Mesenchymal stem cell (in vitro differentiated cells and primary cell): ENCODE data around the gene TNNI2.

Experiments used
- DNase-seq: peaks from one replicate; pipeline ENCODE4 v3.0.0-alpha.2; 2013
- H2AFZ ChIP-seq: one replicate; pipeline ENCODE4 v1.6.1; 2013; ENCODE audit warnings: low read depth, mild to moderate bottlenecking, control low read depth, inconsistent platforms, low read length, moderate library complexity
- H2AK5ac ChIP-seq: 2 replicates; pipeline ENCODE4 v1.6.1; 2013; ENCODE audit warnings: low read length, moderate library complexity, mild to moderate bottlenecking, inconsistent platforms; ENCODE audit not compliant: severe bottlenecking
- H2BK120ac ChIP-seq: one replicate; pipeline ENCODE4 v1.6.1; 2013; ENCODE audit warnings: low read depth, mild to moderate bottlenecking, inconsistent platforms, low read length, moderate library complexity
- H2BK12ac ChIP-seq, 2 experiments: one replicate each; pipeline ENCODE4 v1.6.1; 2013; ENCODE audit warnings: inconsistent platforms in 2 of 2, low read length in 2 of 2, mild to moderate bottlenecking in 2 of 2, moderate library complexity in 2 of 2, control low read depth in 1 of 2
- H2BK15ac ChIP-seq: one replicate; pipeline ENCODE4 v1.6.1; 2013; ENCODE audit warnings: mild to moderate bottlenecking, low read depth, inconsistent platforms; ENCODE audit not compliant: poor library complexity, severe bottlenecking
- H2BK5ac ChIP-seq: 2 replicates; pipeline ENCODE4 v1.6.1; 2013; ENCODE audit warnings: low read depth, mild to moderate bottlenecking, low read length, control low read depth, inconsistent platforms; ENCODE audit not compliant: poor library complexity, severe bottlenecking
- H3K14ac ChIP-seq, 2 experiments: one replicate each; pipeline ENCODE4 v1.6.1; 2013; ENCODE audit warnings: inconsistent platforms in 2 of 2, low read length in 2 of 2, control low read depth in 1 of 2, mild to moderate bottlenecking in 1 of 2, moderate library complexity in 1 of 2
- H3K18ac ChIP-seq, 2 experiments: one replicate each; pipeline ENCODE4 v1.6.1; 2013; ENCODE audit warnings: inconsistent platforms in 2 of 2, low read length in 2 of 2, control low read depth in 1 of 2, low read depth in 1 of 2, mild to moderate bottlenecking in 1 of 2
- H3K23ac ChIP-seq, 2 experiments: one replicate each; pipeline ENCODE4 v1.6.1; 2013; ENCODE audit warnings: inconsistent platforms in 2 of 2, low read length in 2 of 2, mild to moderate bottlenecking in 2 of 2, moderate library complexity in 2 of 2, control low read depth in 1 of 2
- H3K27ac ChIP-seq: 2 replicates; pipeline ENCODE4 v1.5.1; 2013; ENCODE audit warnings: mild to moderate bottlenecking, moderate library complexity, low read length, control low read depth, inconsistent platforms; ENCODE audit not compliant: poor library complexity, severe bottlenecking
- H3K27me3 ChIP-seq, 2 experiments: 2 replicates each; pipeline versions ENCODE4 v1.6.1 to v1.7.0; 2013; ENCODE audit warnings: low read length in 2 of 2, mild to moderate bottlenecking in 2 of 2, moderate library complexity in 2 of 2, control low read depth in 1 of 2, inconsistent platforms in 1 of 2; ENCODE audit not compliant: control insufficient read depth in 1 of 2, insufficient read depth in 1 of 2
- H3K36me3 ChIP-seq, 2 experiments: 2 replicates each; pipeline versions ENCODE4 v1.6.1 to v1.7.0; 2013; ENCODE audit warnings: low read length in 2 of 2, control low read depth in 1 of 2, inconsistent platforms in 1 of 2, low read depth in 1 of 2, mild to moderate bottlenecking in 1 of 2; ENCODE audit not compliant: insufficient read depth in 2 of 2, control insufficient read depth in 1 of 2
- H3K4ac ChIP-seq, 2 experiments: one replicate each; pipeline ENCODE4 v1.6.1; 2013; ENCODE audit warnings: inconsistent platforms in 2 of 2, low read length in 2 of 2, mild to moderate bottlenecking in 2 of 2, moderate library complexity in 2 of 2, control low read depth in 1 of 2, low read depth in 1 of 2
- H3K4me1 ChIP-seq: 2 replicates; pipeline ENCODE4 v1.6.1; 2013; ENCODE audit warnings: low read depth, low read length, control low read depth; ENCODE audit not compliant: control insufficient read depth, insufficient read depth
- H3K4me2 ChIP-seq: 2 replicates; pipeline ENCODE4 v1.6.1; 2013; ENCODE audit warnings: low read length, mild to moderate bottlenecking, inconsistent platforms; ENCODE audit not compliant: poor library complexity, severe bottlenecking
- H3K4me3 ChIP-seq, 2 experiments: 2 replicates each; pipeline versions ENCODE4 v1.5.1 to v1.7.0; 2013; ENCODE audit warnings: low read length in 2 of 2, mild to moderate bottlenecking in 2 of 2, control low read depth in 1 of 2, low read depth in 1 of 2; ENCODE audit not compliant: insufficient read depth in 1 of 2
- H3K79me1 ChIP-seq: replicated peaks from 2 replicates; pipeline ENCODE4 v1.6.1; 2013; ENCODE audit warnings: mild to moderate bottlenecking, control low read depth, low read length, inconsistent platforms; ENCODE audit not compliant: poor library complexity, severe bottlenecking
- H3K9ac ChIP-seq: 2 replicates; pipeline ENCODE4 v1.7.0; 2013; ENCODE audit warnings: mild to moderate bottlenecking, low read length, moderate library complexity
- H3K9me3 ChIP-seq: 2 replicates; pipeline ENCODE4 v1.7.0; 2013; ENCODE audit warnings: mild to moderate bottlenecking, low read length; ENCODE audit not compliant: control insufficient read depth
- H4K8ac ChIP-seq: one replicate; pipeline ENCODE4 v1.6.1; 2013; ENCODE audit warnings: inconsistent platforms, mild to moderate bottlenecking, low read length, moderate library complexity
- H4K91ac ChIP-seq: one replicate; pipeline ENCODE4 v1.6.1; 2013; ENCODE audit warnings: mild to moderate bottlenecking, low read length, inconsistent platforms
- WGBS: methylation state at CpG from one replicate; pipeline ENCODE4 v1.1.7; 2013; ENCODE audit warnings: mixed read lengths; 5-methylcytosine and 5-hydroxymethylcytosine counted together

TNNI2 gene

GRCh38 chr11:1868056-1868635 lies 29.4 kb downstream of the TNNI2 start:
- peak overlapping the region; percentile 26 for H2AK5ac ChIP-seq
- H3K27ac ChIP-seq: no peak overlapping the region
- 86% methylated on average over 14 of the region's 14 CpGs for WGBS
- H2BK120ac ChIP-seq: peak overlapping the region; percentile 65
- H2BK15ac ChIP-seq: peak overlapping the region; percentile 77
- H3K27me3 ChIP-seq: peaks cover 0 to 32% of the 10 kb centered on the region in 2 experiments
- no peak overlapping the region for H2BK5ac ChIP-seq
- no peak overlapping the region for H3K4me2 ChIP-seq
- H2AFZ ChIP-seq: no peak overlapping the region
- DNase-seq: no peak
- H3K79me1 ChIP-seq: no peaks in the 10 kb centered on the region
- H3K36me3 ChIP-seq: no peaks in the 10 kb centered on the region
- peak overlapping the region in 1 of 2 experiments; percentile 31 for H3K4ac ChIP-seq
- H3K9me3 ChIP-seq: no peaks in the 10 kb centered on the region
- H4K91ac ChIP-seq: peak overlapping the region; percentile 80
- H3K4me1 ChIP-seq: peaks cover 61% of the 10 kb centered on the region
- peak overlapping the region in 1 of 2 experiments; percentile 86 for H3K4me3 ChIP-seq
- H4K8ac ChIP-seq: no peak overlapping the region
- peak overlapping the region; percentile 88 for H3K9ac ChIP-seq
- peak overlapping the region in 1 of 2 experiments; percentile 56 for H3K14ac ChIP-seq
- peak overlapping the region in 1 of 2 experiments; percentile 41 for H3K18ac ChIP-seq
- H3K23ac ChIP-seq: no peak overlapping the region
- H2BK12ac ChIP-seq: peak overlapping the region; percentile 20 to 81

GRCh38 chr11:1868636-1869291 lies 30.0 kb downstream of the TNNI2 start:
- peak overlapping the region in 1 of 2 experiments; percentile 86 for H3K4me3 ChIP-seq
- WGBS: 79% methylated on average over 25 of the region's 25 CpGs
- H3K27ac ChIP-seq: no peak overlapping the region
- peak overlapping the region; percentile 80 for H4K91ac ChIP-seq
- H2AK5ac ChIP-seq: peak overlapping the region; percentile 26
- no peak for DNase-seq
- peak overlapping the region; percentile 19 to 31 for H3K4ac ChIP-seq
- H3K14ac ChIP-seq: peak overlapping the region in 1 of 2 experiments; percentile 50
- no peak overlapping the region for H3K23ac ChIP-seq
- H2BK12ac ChIP-seq: peak overlapping the region; percentile 20 to 81
- peaks cover 59% of the 10 kb centered on the region for H3K4me1 ChIP-seq
- no peaks in the 10 kb centered on the region for H3K9me3 ChIP-seq
- H2BK5ac ChIP-seq: no peak overlapping the region
- H4K8ac ChIP-seq: no peak overlapping the region
- H2BK120ac ChIP-seq: peak overlapping the region; percentile 65
- H3K18ac ChIP-seq: peak overlapping the region in 1 of 2 experiments; percentile 30
- no peaks in the 10 kb centered on the region for H3K36me3 ChIP-seq
- H3K9ac ChIP-seq: peak overlapping the region; percentile 88
- H3K27me3 ChIP-seq: peaks cover 0 to 32% of the 10 kb centered on the region in 2 experiments
- H3K4me2 ChIP-seq: no peak overlapping the region
- peak overlapping the region; percentile 77 for H2BK15ac ChIP-seq
- H3K79me1 ChIP-seq: no peaks in the 10 kb centered on the region
- H2AFZ ChIP-seq: no peak overlapping the region

- H3K27me3 ChIP-seq: peaks cover 0 to 32% of the 10 kb centered on the region in 2 experiments
- DNase-seq: no peak
- no peaks in the 10 kb centered on the region for H3K36me3 ChIP-seq
- no peak overlapping the region for H4K8ac ChIP-seq
- no peaks in the 10 kb centered on the region for H3K9me3 ChIP-seq
- 76% methylated on average over 31 of the region's 34 CpGs for WGBS
- H4K91ac ChIP-seq: no peak overlapping the region
- no peak overlapping the region for H3K4ac ChIP-seq
- H3K4me2 ChIP-seq: no peak overlapping the region
- H3K9ac ChIP-seq: peak overlapping the region; percentile 88
- no peak overlapping the region for H3K27ac ChIP-seq
- H2AFZ ChIP-seq: no peak overlapping the region
- peak overlapping the region; percentile 71 for H2BK15ac ChIP-seq
- H3K18ac ChIP-seq: peak overlapping the region in 1 of 2 experiments; percentile 18
- peaks cover 55% of the 10 kb centered on the region for H3K4me1 ChIP-seq
- no peak overlapping the region for H3K23ac ChIP-seq
- peak overlapping the region in 1 of 2 experiments; percentile 86 for H3K4me3 ChIP-seq
- no peaks in the 10 kb centered on the region for H3K79me1 ChIP-seq
- no peak overlapping the region for H3K14ac ChIP-seq
- no peak overlapping the region for H2BK5ac ChIP-seq
- H2AK5ac ChIP-seq: no peak overlapping the region
- H2BK120ac ChIP-seq: no peak overlapping the region
- H2BK12ac ChIP-seq: no peak overlapping the region
Observed at GRCh38 chr11:1869427-1870325, 30.9 kb downstream of the TNNI2 start.
